ENCODE results near the gene MUC12.

MUC12 gene

DNA sequence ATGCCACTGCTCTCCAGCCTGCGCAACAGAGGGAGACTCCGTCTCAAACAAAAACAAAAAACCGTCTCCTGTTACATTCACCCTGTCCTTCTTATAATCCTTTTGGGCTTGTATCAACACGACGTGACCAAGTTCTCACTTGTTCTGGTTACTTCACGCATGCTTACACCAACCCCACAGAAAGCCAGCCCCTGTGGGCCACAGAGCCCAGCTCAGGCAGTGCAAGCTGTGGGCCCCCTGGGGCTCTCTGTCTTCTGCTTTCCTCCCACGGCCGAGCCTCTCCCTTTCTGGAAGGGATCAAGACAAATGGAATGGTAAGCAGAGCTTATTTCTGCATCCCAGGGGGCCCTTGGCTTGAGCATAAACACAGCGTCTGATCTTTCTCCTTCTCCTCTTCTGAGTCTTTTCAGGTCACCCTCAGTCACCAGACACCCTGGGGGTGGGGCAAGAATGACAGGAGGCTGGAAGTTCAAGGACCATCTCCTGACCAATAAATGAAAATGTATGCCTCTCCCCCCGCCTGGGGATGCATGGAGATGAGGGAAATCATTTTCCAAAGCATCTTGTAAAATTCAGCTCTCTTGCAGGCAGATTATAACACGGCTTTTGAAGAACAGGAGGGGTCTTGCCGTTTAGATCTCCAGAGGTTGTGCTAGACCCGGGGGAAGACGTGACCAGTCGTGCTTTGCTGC is 96.9 kb downstream of the MUC12 start:
- Mint-ChIP-seq H3K27me3 (peaks cover 51 to 89% of the 10 kb centered on the region in 2 donors), H3K27ac (no peak overlapping the region)

GRCh38 chr7:101066833-101067177 is 97.4 kb downstream of the MUC12 start:
- ATAC-seq (replicated peaks) (no peak), DNase-seq (no peak)
- Mint-ChIP-seq H3K27ac (no peak overlapping the region), H3K4me3 (no peak overlapping the region), H3K27me3 (peaks cover 51 to 89% of the 10 kb centered on the region in 2 donors), H3K9me3 (no peaks in the 10 kb centered on the region), H3K4me1 (ENCODE audit: low read depth in 2 of 2) (no peaks in the 10 kb centered on the region), H3K36me3 (ENCODE audit: insufficient read depth) (no peaks in the 10 kb centered on the region)

More for the DNA sequence above, 96.9 kb downstream of the MUC12 start:
- ATAC-seq (replicated peaks) (no peak), DNase-seq (no peak)
- H3K36me3 Mint-ChIP-seq (ENCODE audit: insufficient read depth), result no peaks in the 10 kb centered on the region
- H3K4me3 Mint-ChIP-seq, result no peak overlapping the region
- H3K4me1 Mint-ChIP-seq (ENCODE audit: low read depth in 2 of 2), result no peaks in the 10 kb centered on the region
- H3K9me3 Mint-ChIP-seq, result no peaks in the 10 kb centered on the region

GRCh38 chr7:101068401-101068800 is 99.0 kb downstream of the MUC12 start:
- DNase-seq (no peak), ATAC-seq (replicated peaks) (no peak)
- no peaks in the 10 kb centered on the region for H3K4me1 Mint-ChIP-seq (ENCODE audit: low read depth in 2 of 2)
- no peaks in the 10 kb centered on the region for H3K36me3 Mint-ChIP-seq (ENCODE audit: insufficient read depth)
- H3K27me3 Mint-ChIP-seq, result peaks cover 43 to 81% of the 10 kb centered on the region in 2 donors
- no peaks in the 10 kb centered on the region for H3K9me3 Mint-ChIP-seq
- H3K4me3 Mint-ChIP-seq, result no peak overlapping the region
- H3K27ac Mint-ChIP-seq, result no peak overlapping the region
